GM21717 (cell line): ENCODE results near the gene RALY.

Experiments used
- ATAC-seq: cut with Tn5 transposase; IDR thresholded peaks from one replicate; pipeline ENCODE4 v1.9.1; 2021; ENCODE audit warnings: mild to moderate bottlenecking, moderate library complexity; ENCODE audit not compliant: unreplicated experiment

Gene RALY

GRCh38 chr20:33985830-33986229, 7.9 kb upstream of the RALY start:
- no peak for ATAC-seq

- no peak for ATAC-seq
Measured at GRCh38 chr20:33986560-33987216, 7.0 kb upstream of the RALY start.

- no peak for ATAC-seq
Measured at GRCh38 chr20:33990075-33990474, 3.6 kb upstream of the RALY start.

GRCh38 chr20:33991502-33991901, 2.2 kb upstream of the RALY start:
- no peak for ATAC-seq

- no peak for ATAC-seq
Measured at GRCh38 chr20:33992145-33992922, 1.4 kb upstream of the RALY start.

GRCh38 chr20:33992923-33993575, 662 bp upstream of the RALY start:
- ATAC-seq: peak; percentile 55

GRCh38 chr20:33994222-33994913, 657 bp downstream of the RALY start:
- ATAC-seq: peak; percentile 33

GRCh38 chr20:33995053-33995831, 1.5 kb downstream of the RALY start:
- ATAC-seq: no peak

GRCh38 chr20:33999025-33999649, 5.4 kb downstream of the RALY start:
- ATAC-seq: no peak

GRCh38 chr20:34001378-34001777, 7.7 kb downstream of the RALY start:
- ATAC-seq: no peak

GRCh38 chr20:34004227-34004626, 10.5 kb downstream of the RALY start:
- no peak for ATAC-seq

- ATAC-seq: no peak
Measured at GRCh38 chr20:34004790-34005457, 11.2 kb downstream of the RALY start.

GRCh38 chr20:34006619-34007018, 12.9 kb downstream of the RALY start:
- ATAC-seq: no peak

- no peak for ATAC-seq
Measured at GRCh38 chr20:34008477-34008876, 14.8 kb downstream of the RALY start.

- ATAC-seq: no peak
Measured at GRCh38 chr20:34010405-34010931, 16.8 kb downstream of the RALY start.

GRCh38 chr20:34011275-34011674, 17.6 kb downstream of the RALY start:
- no peak for ATAC-seq

GRCh38 chr20:34012330-34012729, 18.6 kb downstream of the RALY start:
- ATAC-seq: no peak

GRCh38 chr20:34012735-34013134, 19.0 kb downstream of the RALY start:
- ATAC-seq: no peak

GRCh38 chr20:34013554-34013953, 19.8 kb downstream of the RALY start:
- no peak for ATAC-seq
